Stimulated activated naive CD8-positive, alpha-beta T cell treated with anti-CD3 and anti-CD28 coated beads, Interleukin-15, amount 100 ng/mL, for 72 hours (primary cell): ENCODE data around the gene SALL1.

ENCODE experiments used
- ATAC-seq: fragments of 150-1000 bp; cut with Tn5 transposase; 2 replicates; pipeline ENCODE4 v1.10.0; 2021; ENCODE audit warnings: mild to moderate bottlenecking, moderate library complexity
- DNase-seq, 2 donors: peaks; one replicate each; pipeline ENCODE4 v3.0.0; 2021 to 2022
- H3K27ac Mint-ChIP-seq, 2 donors: one replicate each; pipeline ENCODE4 v1.8.0; 2022; ENCODE audit warnings: mild to moderate bottlenecking in 2 of 2, mixed read lengths in 2 of 2, moderate library complexity in 2 of 2
- H3K27me3 Mint-ChIP-seq: one replicate; pipeline ENCODE4 v1.8.0; 2022; ENCODE audit warnings: mixed read lengths
- H3K4me1 Mint-ChIP-seq: one replicate; pipeline ENCODE4 v1.8.0; 2022; ENCODE audit warnings: mild to moderate bottlenecking, mixed read lengths
- H3K4me3 Mint-ChIP-seq, 2 donors: one replicate each; pipeline ENCODE4 v1.8.0; 2022; ENCODE audit warnings: mild to moderate bottlenecking in 2 of 2, mixed read lengths in 2 of 2, moderate library complexity in 1 of 2
- H3K9me3 Mint-ChIP-seq, 2 donors: one replicate each; pipeline ENCODE4 v1.8.0; 2022; ENCODE audit warnings: mixed read lengths in 2 of 2

The SALL1 gene

GRCh38 chr16:51113236-51114125 lies 37.6 kb downstream of the SALL1 start:
- no peak overlapping the region for H3K4me3 Mint-ChIP-seq
- peaks cover 60% of the 10 kb centered on the region for H3K27me3 Mint-ChIP-seq
- peaks cover 0 to 15% of the 10 kb centered on the region in 2 donors for H3K9me3 Mint-ChIP-seq
- H3K27ac Mint-ChIP-seq: no peak overlapping the region
- ATAC-seq: no peak
- DNase-seq: no peak
- H3K4me1 Mint-ChIP-seq: peaks cover 6% of the 10 kb centered on the region

- DNase-seq (no peak), ATAC-seq (no peak)
- Mint-ChIP-seq H3K27ac (no peak overlapping the region), H3K9me3 (peaks cover 0 to 15% of the 10 kb centered on the region in 2 donors), H3K4me3 (no peak overlapping the region), H3K4me1 (peaks cover 6% of the 10 kb centered on the region), H3K27me3 (peaks cover 60% of the 10 kb centered on the region)
Measured at GRCh38 chr16:51112323-51112722, 38.7 kb downstream of the SALL1 start.

- Mint-ChIP-seq H3K27me3 (peaks cover 60% of the 10 kb centered on the region), H3K27ac (no peak overlapping the region), H3K4me3 (no peak overlapping the region), H3K4me1 (peaks cover 6% of the 10 kb centered on the region), H3K9me3 (peaks cover 0 to 15% of the 10 kb centered on the region in 2 donors)
- ATAC-seq (no peak), DNase-seq (no peak)
Measured at GRCh38 chr16:51111759-51112158, 39.3 kb downstream of the SALL1 start.

GRCh38 chr16:51110700-51111157 lies 40.3 kb downstream of the SALL1 start:
- Mint-ChIP-seq H3K4me3 (no peak overlapping the region), H3K27me3 (peaks cover 60% of the 10 kb centered on the region), H3K27ac (no peak overlapping the region), H3K9me3 (peaks cover 0 to 15% of the 10 kb centered on the region in 2 donors), H3K4me1 (peaks cover 6% of the 10 kb centered on the region)
- ATAC-seq: no peak
- DNase-seq: no peak

GRCh38 chr16:51109173-51109572 lies 41.9 kb downstream of the SALL1 start:
- Mint-ChIP-seq H3K27ac (no peak overlapping the region), H3K9me3 (peaks cover 0 to 15% of the 10 kb centered on the region in 2 donors), H3K4me3 (no peak overlapping the region), H3K4me1 (peaks cover 6% of the 10 kb centered on the region), H3K27me3 (peaks cover 46% of the 10 kb centered on the region)
- no peak for DNase-seq
- no peak for ATAC-seq

GRCh38 chr16:51107742-51108141 lies 43.3 kb downstream of the SALL1 start:
- H3K27me3 Mint-ChIP-seq: peaks cover 31% of the 10 kb centered on the region
- H3K27ac Mint-ChIP-seq: no peak overlapping the region
- DNase-seq (no peak), ATAC-seq (no peak)
- H3K4me3 Mint-ChIP-seq: no peak overlapping the region
- H3K9me3 Mint-ChIP-seq: peaks cover 0 to 15% of the 10 kb centered on the region in 2 donors
- no peaks in the 10 kb centered on the region for H3K4me1 Mint-ChIP-seq

- Mint-ChIP-seq H3K4me1 (no peaks in the 10 kb centered on the region), H3K4me3 (no peak overlapping the region), H3K27me3 (peaks cover 19% of the 10 kb centered on the region), H3K9me3 (peaks cover 0 to 15% of the 10 kb centered on the region in 2 donors), H3K27ac (no peak overlapping the region)
- DNase-seq (no peak), ATAC-seq (no peak)
Measured at GRCh38 chr16:51106535-51106934, 44.5 kb downstream of the SALL1 start.

- ATAC-seq (no peak), DNase-seq (no peak)
- no peak overlapping the region for H3K27ac Mint-ChIP-seq
- no peaks in the 10 kb centered on the region for H3K9me3 Mint-ChIP-seq
- H3K27me3 Mint-ChIP-seq: peaks cover 2% of the 10 kb centered on the region
- no peak overlapping the region for H3K4me3 Mint-ChIP-seq
- no peaks in the 10 kb centered on the region for H3K4me1 Mint-ChIP-seq
Measured at GRCh38 chr16:51103590-51103989, 47.5 kb downstream of the SALL1 start.

- H3K27me3 Mint-ChIP-seq: no peaks in the 10 kb centered on the region
- peak overlapping the region in 1 of 2 donors; percentile 91 for H3K27ac Mint-ChIP-seq
- no peaks in the 10 kb centered on the region for H3K4me1 Mint-ChIP-seq
- DNase-seq (no peak), ATAC-seq (no peak)
- H3K4me3 Mint-ChIP-seq: no peak overlapping the region
- peaks cover 0 to 2% of the 10 kb centered on the region in 2 donors for H3K9me3 Mint-ChIP-seq
Measured at GRCh38 chr16:51097729-51098128, 53.3 kb downstream of the SALL1 start.

GRCh38 chr16:51095890-51096626 lies 55.0 kb downstream of the SALL1 start:
- Mint-ChIP-seq H3K27me3 (no peaks in the 10 kb centered on the region), H3K27ac (no peak overlapping the region), H3K4me1 (no peaks in the 10 kb centered on the region), H3K9me3 (peaks cover 0 to 15% of the 10 kb centered on the region in 2 donors), H3K4me3 (no peak overlapping the region)
- ATAC-seq (no peak), DNase-seq (no peak)

- H3K27ac Mint-ChIP-seq: no peak overlapping the region
- no peak for ATAC-seq
- no peaks in the 10 kb centered on the region for H3K27me3 Mint-ChIP-seq
- no peak for DNase-seq
- H3K9me3 Mint-ChIP-seq: peaks cover 0 to 15% of the 10 kb centered on the region in 2 donors
- H3K4me1 Mint-ChIP-seq: no peaks in the 10 kb centered on the region
- no peak overlapping the region for H3K4me3 Mint-ChIP-seq
Measured at GRCh38 chr16:51095084-51095881, 55.8 kb downstream of the SALL1 start.

GRCh38 chr16:51093726-51094280 lies 57.3 kb downstream of the SALL1 start:
- Mint-ChIP-seq H3K4me1 (no peaks in the 10 kb centered on the region), H3K4me3 (no peak overlapping the region), H3K9me3 (peaks cover 0 to 15% of the 10 kb centered on the region in 2 donors), H3K27ac (no peak overlapping the region), H3K27me3 (no peaks in the 10 kb centered on the region)
- DNase-seq (no peak), ATAC-seq (no peak)
